K562 (cell line): ENCODE results near the gene ATMIN. TPM values are rescaled to one million over a fixed set of nuclear protein-coding genes. Genes with fewer than 3 reads are reported as not detected.

ENCODE experiments used
- ARID3A ChIP-seq: IDR thresholded peaks from 2 replicates; pipeline ENCODE4 v1.6.1; 2012; ENCODE audit warnings: low read depth, low read length, improper control_type of control experiment, borderline replicate concordance
- CEBPB ChIP-seq: fragments of 450-650 bp; IDR thresholded peaks from 2 replicates; pipeline ENCODE4 v1.6.1; 2016; ENCODE audit warnings: missing genetic modification characterization, missing compliant biosample characterization
- CEBPG ChIP-seq, 3 experiments: fragments of 200-800 bp in 1 of 3; sonication (Bioruptor generic) in 1 of 3; sonication (generic) in 1 of 3; formaldehyde crosslinking in 1 of 3; IDR thresholded peaks in 2 of 3; conservative IDR thresholded peaks in 1 of 3; 2 replicates each; pipeline versions ENCODE4 v1.6.1 to v1.8.0; 2016 to 2022; ENCODE audit warnings: missing compliant biosample characterization in 2 of 3, missing genetic modification characterization in 2 of 3, mild to moderate bottlenecking in 1 of 3, missing genetic modification reagents in 1 of 3
- DPF2 ChIP-seq: fragments of 450-650 bp; IDR thresholded peaks from 2 replicates; pipeline ENCODE4 v1.6.1; 2016
- ELF2 ChIP-seq: fragments of 250-450 bp; sonication (Bioruptor Pico); IDR thresholded peaks from 2 replicates; pipeline ENCODE4 v1.5.0; 2021; ENCODE audit warnings: mild to moderate bottlenecking
- EP300 ChIP-seq: IDR thresholded peaks from 2 replicates; pipeline ENCODE4 v1.6.1; 2012; ENCODE audit warnings: low read length, improper control_type of control experiment
- FOS ChIP-seq: IDR thresholded peaks from 3 replicates; pipeline ENCODE4 v1.6.1; 2011; ENCODE audit not compliant: insufficient read length; ENCODE audit errors: extremely low read depth
- FOSL1 ChIP-seq: fragments of 200-800 bp; sonication (Bioruptor generic); conservative IDR thresholded peaks from 2 replicates; pipeline ENCODE4 v1.6.1; 2016; ENCODE audit warnings: missing genetic modification characterization, missing compliant biosample characterization
- HCFC1 ChIP-seq: IDR thresholded peaks from 2 replicates; pipeline ENCODE4 v1.6.1; 2012; ENCODE audit warnings: low read depth, low read length, improper control_type of control experiment
- HDAC1 ChIP-seq, 2 experiments: fragments of 450-650 bp; IDR thresholded peaks; 2 replicates each; pipeline ENCODE4 v1.6.1; 2016 to 2017; ENCODE audit warnings: inconsistent platforms in 1 of 2, mild to moderate bottlenecking in 1 of 2, moderate library complexity in 1 of 2
- HDAC2 ChIP-seq: fragments of 450-650 bp; IDR thresholded peaks from 2 replicates; pipeline ENCODE4 v1.6.1; 2016; ENCODE audit warnings: mild to moderate bottlenecking
- JUND ChIP-seq, 2 experiments: IDR thresholded peaks; 2 replicates in 1 of 2; 3 replicates in 1 of 2; pipeline ENCODE4 v1.6.1; 2011; ENCODE audit warnings: borderline replicate concordance in 2 of 2, low read depth in 2 of 2, low read length in 2 of 2, improper control_type of control experiment in 1 of 2, missing biosample characterization in 1 of 2, missing genetic modification characterization in 1 of 2, missing genetic modification reagents in 1 of 2
- MNT ChIP-seq, 2 experiments: fragments of 450-650 bp; conservative IDR thresholded peaks; 2 replicates each; pipeline ENCODE4 v1.6.1; 2017; ENCODE audit warnings: mild to moderate bottlenecking in 2 of 2, moderate library complexity in 2 of 2
- MXI1 ChIP-seq: IDR thresholded peaks from 2 replicates; pipeline ENCODE4 v1.6.1; 2011; ENCODE audit warnings: low read depth, mild to moderate bottlenecking, improper control_type of control experiment, low read length
- NONO ChIP-seq, 2 experiments: fragments of 200-400 bp in 1 of 2; fragments of 450-650 bp in 1 of 2; formaldehyde crosslinking in 1 of 2; IDR thresholded peaks; 2 replicates each; pipeline ENCODE4 v1.6.1; 2017; ENCODE audit warnings: low read depth in 2 of 2, mild to moderate bottlenecking in 2 of 2, moderate library complexity in 2 of 2, low read length in 1 of 2
- POLR2A ChIP-seq: fragments of 450-650 bp; conservative IDR thresholded peaks from 2 replicates; pipeline ENCODE4 v1.6.1; 2016
- RCOR1 ChIP-seq, 2 experiments: IDR thresholded peaks; 2 replicates each; pipeline ENCODE4 v1.6.1; 2012; ENCODE audit warnings: low read depth in 2 of 2, low read length in 2 of 2, borderline replicate concordance in 1 of 2, improper control_type of control experiment in 1 of 2
- SMAD4 ChIP-seq: fragments of 250-450 bp; sonication (Bioruptor Pico); conservative IDR thresholded peaks from 2 replicates; pipeline ENCODE4 v1.8.0; 2021; ENCODE audit warnings: inconsistent platforms, mild to moderate bottlenecking, moderate library complexity
- SMARCA4 ChIP-seq: fragments of 450-650 bp; IDR thresholded peaks from 2 replicates; pipeline ENCODE4 v1.6.1; 2016
- SMARCE1 ChIP-seq: fragments of 450-650 bp; IDR thresholded peaks from 2 replicates; pipeline ENCODE4 v1.7.1; 2016; ENCODE audit warnings: mild to moderate bottlenecking
- SOX6 ChIP-seq: fragments of 450-650 bp; IDR thresholded peaks from 2 replicates; pipeline ENCODE4 v1.6.1; 2014; ENCODE audit warnings: mild to moderate bottlenecking
- TAL1 ChIP-seq: fragments of 450-650 bp; IDR thresholded peaks from 2 replicates; pipeline ENCODE4 v1.6.1; 2016; ENCODE audit warnings: mild to moderate bottlenecking
- TEAD1 ChIP-seq, 2 experiments: fragments of 450-650 bp in 1 of 2; sonication (generic) in 1 of 2; formaldehyde crosslinking; IDR thresholded peaks; 2 replicates each; pipeline versions ENCODE4 v1.4.0 to v1.8.0; 2020 to 2022; ENCODE audit warnings: mild to moderate bottlenecking in 2 of 2, missing genetic modification reagents in 1 of 2
- polyA plus RNA-seq, 8 experiments: library from polyadenylated mRNA; depleted of rRNA in 4 of 8; stranded (reverse) in 5 of 8; unstranded in 3 of 8; fragments of >200 nt; fragmentation: Nextera tagmentation in 2 of 8; fragmentation: Illumina TruSeq in 1 of 8; extraction: Ambion mirVana in 2 of 8; extraction: Trizol in 1 of 8; gene quantifications; 2 replicates each; pipeline versions ENCODE4 v1.2.1 to v1.2.3, GENCODE V29; 2011 to 2014; ENCODE audit warnings: inconsistent platforms in 1 of 8, missing spikeins in 1 of 8
- total RNA-seq, 7 experiments: library from RNA; depleted of rRNA in 6 of 7; stranded (reverse); fragments of >200 nt in 6 of 7; fragmentation: Illumina TruSeq in 2 of 7; extraction: Trizol in 2 of 7; gene quantifications; 2 replicates each; pipeline versions ENCODE4 v1.2.1 to v1.2.3, GENCODE V29; 2011 to 2021; ENCODE audit warnings: low replicate concordance in 1 of 7
- TF ChIP-seq, protein P1 (sequence below): fragments of 250-450 bp; sonication (Bioruptor Pico); IDR thresholded peaks from 2 replicates; pipeline ENCODE4 v1.5.0; 2022; ENCODE audit warnings: mild to moderate bottlenecking

The ATMIN gene
- total and polyA plus RNA-seq, 9 of the 15 experiments (the other 6 are each of a cell fraction or from before 2014, with no cell fraction given) = 6.7 to 40.9 (median 23.4) TPM

GRCh38 chr16:80993307-80993706 is 42.3 kb upstream of the ATMIN start (continued):
- TF ChIP-seq MNT (conservative IDR thresholded peaks at IDR 0.05) = peak in 1 of 2 experiments; percentile 63; a peak in 3 of 4 replicates
- TF ChIP-seq NONO (IDR thresholded peaks at IDR 0.05; ENCODE audit: low read depth in 2 of 2, low read length in 1 of 2) = no peak
- TF ChIP-seq TEAD1 (CRISPR knock-in tag; IDR thresholded peaks at IDR 0.05) = peak in 1 of 2 experiments; percentile 11; a peak in 1 of 4 replicates
- TF ChIP-seq SMARCA4 = peak; percentile 87
- TF ChIP-seq, protein P1, sequence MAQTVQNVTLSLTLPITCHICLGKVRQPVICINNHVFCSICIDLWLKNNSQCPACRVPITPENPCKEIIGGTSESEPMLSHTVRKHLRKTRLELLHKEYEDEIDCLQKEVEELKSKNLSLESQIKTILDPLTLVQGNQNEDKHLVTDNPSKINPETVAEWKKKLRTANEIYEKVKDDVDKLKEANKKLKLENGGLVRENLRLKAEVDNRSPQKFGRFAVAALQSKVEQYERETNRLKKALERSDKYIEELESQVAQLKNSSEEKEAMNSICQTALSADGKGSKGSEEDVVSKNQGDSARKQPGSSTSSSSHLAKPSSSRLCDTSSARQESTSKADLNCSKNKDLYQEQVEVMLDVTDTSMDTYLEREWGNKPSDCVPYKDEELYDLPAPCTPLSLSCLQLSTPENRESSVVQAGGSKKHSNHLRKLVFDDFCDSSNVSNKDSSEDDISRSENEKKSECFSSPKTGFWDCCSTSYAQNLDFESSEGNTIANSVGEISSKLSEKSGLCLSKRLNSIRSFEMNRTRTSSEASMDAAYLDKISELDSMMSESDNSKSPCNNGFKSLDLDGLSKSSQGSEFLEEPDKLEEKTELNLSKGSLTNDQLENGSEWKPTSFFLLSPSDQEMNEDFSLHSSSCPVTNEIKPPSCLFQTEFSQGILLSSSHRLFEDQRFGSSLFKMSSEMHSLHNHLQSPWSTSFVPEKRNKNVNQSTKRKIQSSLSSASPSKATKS = no peak
- no peak for TF ChIP-seq CEBPG (CRISPR knock-in tag; IDR thresholded peaks at IDR 0.05)
- TF ChIP-seq CEBPG (tag; conservative IDR thresholded peaks at IDR 0.05 in 1 of 2, IDR thresholded peaks at IDR 0.05 in 1 of 2) = 0 out of 4 replicates have a peak, but pooled peaks of 1 of the 2 experiments have one; percentile 21
- no peak for TF ChIP-seq FOS
- TF ChIP-seq FOSL1 (tag) = peak; percentile 62
- TF ChIP-seq SMAD4 (CRISPR knock-in tag) = peak; percentile 13; the same call in 1 of the 2 replicates
- TF ChIP-seq JUND (IDR thresholded peaks at IDR 0.05; ENCODE audit: borderline replicate concordance, low read depth, low read length) = peak; percentile 72
- peak; percentile 48; the same call in 1 of the 3 replicates for TF ChIP-seq JUND (tag; IDR thresholded peaks at IDR 0.05; ENCODE audit: borderline replicate concordance, low read depth, low read length)
- TF ChIP-seq DPF2 = peak; percentile 87
- peak; percentile 52; the same call in 1 of the 2 replicates for TF ChIP-seq TAL1
- TF ChIP-seq HDAC1 (IDR thresholded peaks at IDR 0.05) = peak in 1 of 2 experiments; percentile 78; a peak in 2 of 4 replicates
- peak; percentile 77 for TF ChIP-seq SOX6
- 0 out of 2 replicates have a peak, but pooled peaks have one; percentile 62 for TF ChIP-seq MXI1
- peak; percentile 36; the same call in 1 of the 2 replicates for TF ChIP-seq HDAC2
- peak; percentile 84 for TF ChIP-seq CEBPB (tag)
- TF ChIP-seq HCFC1 = 0 out of 2 replicates have a peak, but pooled peaks have one; percentile 5
- peak; percentile 36; the same call in 1 of the 2 replicates for TF ChIP-seq EP300
- TF ChIP-seq RCOR1 (IDR thresholded peaks at IDR 0.05; ENCODE audit: borderline replicate concordance in 1 of 2, low read depth in 2 of 2, low read length in 2 of 2) = peak in 1 of 2 experiments; percentile 73; a peak in 2 of 4 replicates
- TF ChIP-seq POLR2A = no peak
- TF ChIP-seq ELF2 (CRISPR knock-in tag) = 0 out of 2 replicates have a peak, but pooled peaks have one; percentile 26
- 0 out of 2 replicates have a peak, but pooled peaks have one; percentile 62 for TF ChIP-seq ARID3A
- TF ChIP-seq SMARCE1 = peak; percentile 81
